PFSK-1 (cell line): ENCODE results near the gene PXYLP1.

Source experiments
- FOXP2 ChIP-seq: optimal IDR thresholded peaks from 2 replicates; pipeline ENCODE3; 2011; ENCODE audit warnings: borderline replicate concordance, control low read depth, inconsistent platforms; ENCODE audit not compliant: insufficient read depth; ENCODE audit errors: extremely low read length, extremely low read depth
- POLR2AphosphoS5 ChIP-seq: IDR thresholded peaks from 2 replicates; pipeline ENCODE4 v1.6.1; 2012; ENCODE audit warnings: low read depth, mild to moderate bottlenecking, control low read depth, low read length, moderate library complexity
- SIN3A ChIP-seq: IDR thresholded peaks from 2 replicates; pipeline ENCODE4 v1.6.1; 2012; ENCODE audit warnings: mild to moderate bottlenecking, low read length, moderate library complexity, borderline replicate concordance; ENCODE audit not compliant: insufficient read depth
- TAF1 ChIP-seq: IDR thresholded peaks from 2 replicates; pipeline ENCODE4 v1.6.1; 2012; ENCODE audit warnings: low read length, control low read depth, borderline replicate concordance; ENCODE audit not compliant: insufficient read depth
- TF ChIP-seq, protein P1 (sequence below), 2 experiments: IDR thresholded peaks; 2 replicates each; pipeline versions ENCODE4 v1.6.1 to v1.8.0; 2011 to 2012; ENCODE audit warnings: low read depth in 2 of 2, low read length in 2 of 2, control low read depth in 1 of 2, inconsistent platforms in 1 of 2, mild to moderate bottlenecking in 1 of 2, moderate library complexity in 1 of 2; ENCODE audit not compliant: insufficient read depth in 1 of 2

PXYLP1 gene

DNA sequence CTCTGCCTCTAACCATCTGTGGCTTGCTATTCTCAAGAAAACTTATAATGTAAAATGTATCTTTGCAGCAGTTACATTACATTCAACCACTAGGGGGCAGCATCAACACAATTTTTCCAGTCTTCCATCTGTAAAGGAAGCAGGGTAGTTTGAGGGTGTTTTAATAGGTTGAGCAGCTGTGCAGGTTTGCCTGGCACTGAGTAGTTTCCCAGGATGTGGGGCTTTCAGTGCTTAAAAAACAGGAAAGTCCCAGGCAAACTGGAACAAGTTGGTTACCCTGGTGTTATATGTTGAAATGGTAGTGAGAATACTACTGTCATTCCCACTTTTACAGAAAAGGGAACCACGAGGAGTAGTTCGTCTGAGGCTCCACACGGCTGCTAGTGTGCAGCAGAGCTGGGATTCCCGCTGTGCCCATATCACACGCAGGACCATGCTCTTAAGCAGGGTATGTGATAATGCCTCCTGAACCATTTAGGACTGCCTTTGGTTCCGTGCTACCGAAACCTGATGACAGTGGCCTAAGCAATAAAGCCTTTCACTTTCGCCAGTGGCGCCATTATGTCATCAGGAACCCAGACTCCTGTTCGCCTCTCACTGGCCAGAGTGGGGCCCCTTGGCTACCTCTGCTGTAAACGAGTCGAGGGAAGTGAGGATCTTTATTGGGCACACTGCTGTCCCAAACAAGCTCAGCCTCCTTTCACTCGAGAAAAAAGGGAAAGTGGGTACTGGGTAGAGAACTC is 72.0 kb downstream of the PXYLP1 start:
- TF ChIP-seq, protein P1, sequence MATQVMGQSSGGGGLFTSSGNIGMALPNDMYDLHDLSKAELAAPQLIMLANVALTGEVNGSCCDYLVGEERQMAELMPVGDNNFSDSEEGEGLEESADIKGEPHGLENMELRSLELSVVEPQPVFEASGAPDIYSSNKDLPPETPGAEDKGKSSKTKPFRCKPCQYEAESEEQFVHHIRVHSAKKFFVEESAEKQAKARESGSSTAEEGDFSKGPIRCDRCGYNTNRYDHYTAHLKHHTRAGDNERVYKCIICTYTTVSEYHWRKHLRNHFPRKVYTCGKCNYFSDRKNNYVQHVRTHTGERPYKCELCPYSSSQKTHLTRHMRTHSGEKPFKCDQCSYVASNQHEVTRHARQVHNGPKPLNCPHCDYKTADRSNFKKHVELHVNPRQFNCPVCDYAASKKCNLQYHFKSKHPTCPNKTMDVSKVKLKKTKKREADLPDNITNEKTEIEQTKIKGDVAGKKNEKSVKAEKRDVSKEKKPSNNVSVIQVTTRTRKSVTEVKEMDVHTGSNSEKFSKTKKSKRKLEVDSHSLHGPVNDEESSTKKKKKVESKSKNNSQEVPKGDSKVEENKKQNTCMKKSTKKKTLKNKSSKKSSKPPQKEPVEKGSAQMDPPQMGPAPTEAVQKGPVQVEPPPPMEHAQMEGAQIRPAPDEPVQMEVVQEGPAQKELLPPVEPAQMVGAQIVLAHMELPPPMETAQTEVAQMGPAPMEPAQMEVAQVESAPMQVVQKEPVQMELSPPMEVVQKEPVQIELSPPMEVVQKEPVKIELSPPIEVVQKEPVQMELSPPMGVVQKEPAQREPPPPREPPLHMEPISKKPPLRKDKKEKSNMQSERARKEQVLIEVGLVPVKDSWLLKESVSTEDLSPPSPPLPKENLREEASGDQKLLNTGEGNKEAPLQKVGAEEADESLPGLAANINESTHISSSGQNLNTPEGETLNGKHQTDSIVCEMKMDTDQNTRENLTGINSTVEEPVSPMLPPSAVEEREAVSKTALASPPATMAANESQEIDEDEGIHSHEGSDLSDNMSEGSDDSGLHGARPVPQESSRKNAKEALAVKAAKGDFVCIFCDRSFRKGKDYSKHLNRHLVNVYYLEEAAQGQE (IDR thresholded peaks at IDR 0.05; ENCODE audit: insufficient read depth in 1 of 2, low read depth in 2 of 2, low read length in 2 of 2), result no peak
- no peak for TF ChIP-seq FOXP2
- TF ChIP-seq TAF1, result no peak
- TF ChIP-seq SIN3A, result no peak
- no peak for TF ChIP-seq POLR2AphosphoS5

GRCh38 chr3:141305436-141305835 is 73.8 kb downstream of the PXYLP1 start:
- no peak for TF ChIP-seq TAF1

GRCh38 chr3:141306276-141306675 is 74.7 kb downstream of the PXYLP1 start:
- TF ChIP-seq TAF1, result no peak

DNA sequence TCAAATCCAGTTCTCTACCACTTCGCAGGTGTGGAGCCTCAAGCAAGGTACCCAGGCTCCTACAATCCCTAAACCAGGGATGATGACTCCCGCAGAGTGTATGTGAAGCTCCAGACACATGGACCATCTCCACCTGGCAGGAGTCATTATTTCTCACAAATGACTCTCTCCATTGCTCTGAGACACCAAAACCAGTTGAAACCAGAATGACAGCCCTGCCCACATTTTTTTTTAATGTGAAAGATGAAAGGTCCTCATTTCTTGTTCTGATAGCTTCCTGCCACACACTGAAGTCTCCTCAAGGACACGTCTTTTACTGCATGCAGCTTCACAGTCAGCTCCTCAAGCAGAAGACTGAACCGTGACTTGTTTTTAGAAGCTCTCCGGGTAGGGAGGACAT is 75.3 kb downstream of the PXYLP1 start:
- TF ChIP-seq, protein P1 (IDR thresholded peaks at IDR 0.05; ENCODE audit: insufficient read depth in 1 of 2, low read depth in 2 of 2, low read length in 2 of 2), result no peak
- TF ChIP-seq POLR2AphosphoS5, result no peak
- no peak for TF ChIP-seq SIN3A
- TF ChIP-seq TAF1, result no peak
- no peak for TF ChIP-seq FOXP2

DNA sequence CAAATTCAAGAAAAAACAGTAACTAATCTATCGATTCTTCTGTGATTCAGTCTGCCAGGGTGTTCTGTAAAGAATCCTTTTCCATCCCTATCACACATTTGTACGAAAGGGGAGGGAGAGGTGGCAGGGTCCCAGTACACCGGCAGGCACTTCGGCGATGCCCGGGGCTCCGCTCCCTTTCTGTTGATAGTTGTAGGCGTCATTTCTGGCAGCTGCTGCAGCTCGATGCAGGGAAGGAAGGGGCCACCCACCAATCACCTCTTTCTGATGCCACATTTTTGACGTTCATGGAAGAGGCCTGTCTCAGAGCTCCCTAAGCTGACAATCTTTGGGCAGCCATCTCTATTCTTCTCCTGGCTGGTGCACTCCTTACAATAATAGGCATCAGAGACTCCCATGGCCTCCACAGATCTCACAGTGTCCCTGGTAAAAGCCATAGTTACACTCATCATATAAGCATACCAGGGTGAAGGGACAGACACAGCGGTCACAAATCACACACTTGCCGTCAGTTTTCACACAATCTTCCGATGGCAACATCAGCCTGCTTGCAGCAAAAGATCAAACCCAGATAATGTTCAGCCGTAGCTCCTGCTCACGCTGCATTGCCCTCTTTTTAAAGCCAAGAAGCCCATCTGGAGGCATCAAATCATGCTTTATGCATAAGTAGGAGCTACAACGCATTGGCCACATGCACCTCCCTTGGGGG is 75.9 kb downstream of the PXYLP1 start:
- TF ChIP-seq SIN3A (no peak), FOXP2 (no peak), POLR2AphosphoS5 (no peak), TAF1 (no peak)
- TF ChIP-seq, protein P1 (IDR thresholded peaks at IDR 0.05; ENCODE audit: insufficient read depth in 1 of 2, low read depth in 2 of 2, low read length in 2 of 2), result no peak

- TF ChIP-seq SIN3A, result no peak
- TF ChIP-seq, protein P1 (IDR thresholded peaks at IDR 0.05; ENCODE audit: insufficient read depth in 1 of 2, low read depth in 2 of 2, low read length in 2 of 2), result no peak
- TF ChIP-seq TAF1, result no peak
- no peak for TF ChIP-seq FOXP2
- TF ChIP-seq POLR2AphosphoS5, result no peak
Observed at GRCh38 chr3:141308588-141309218, 77.1 kb downstream of the PXYLP1 start.
